GM18520 (cell line): ENCODE measurements around the gene HOMER3.
"Not testable (repeated sequence)": the region's sequence is repeated elsewhere in the genome, so short reads cannot be mapped to it uniquely, and the experiment has no call there.

ENCODE experiments used
- ATAC-seq: cut with Tn5 transposase; IDR thresholded peaks from one replicate; pipeline ENCODE4 v1.9.1; 2021; ENCODE audit not compliant: unreplicated experiment

The HOMER3 gene

DNA sequence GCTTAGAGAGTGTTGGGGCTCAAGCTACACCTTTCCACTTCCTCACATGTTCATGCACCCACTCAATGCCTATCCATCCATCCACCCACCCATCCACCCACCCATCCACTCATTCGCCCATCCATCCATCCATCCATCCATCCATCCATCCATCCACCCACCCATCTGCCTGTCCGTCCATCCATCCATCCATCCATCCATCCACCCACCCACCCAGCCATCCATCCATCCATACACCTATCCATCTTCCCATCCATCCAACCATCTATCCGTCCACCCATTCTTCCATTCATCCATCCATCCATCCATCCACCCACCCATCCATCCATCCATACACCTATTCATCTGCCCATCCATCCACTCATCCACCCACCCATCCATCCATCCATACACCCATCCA, 13.1 kb upstream of the HOMER3 start:
- no peak for ATAC-seq

- not testable (repeated sequence) for ATAC-seq
Measured at GRCh38 chr19:18952364-18953003, 11.5 kb upstream of the HOMER3 start.

- no peak for ATAC-seq
Measured at GRCh38 chr19:18951721-18952281, 10.8 kb upstream of the HOMER3 start.

DNA sequence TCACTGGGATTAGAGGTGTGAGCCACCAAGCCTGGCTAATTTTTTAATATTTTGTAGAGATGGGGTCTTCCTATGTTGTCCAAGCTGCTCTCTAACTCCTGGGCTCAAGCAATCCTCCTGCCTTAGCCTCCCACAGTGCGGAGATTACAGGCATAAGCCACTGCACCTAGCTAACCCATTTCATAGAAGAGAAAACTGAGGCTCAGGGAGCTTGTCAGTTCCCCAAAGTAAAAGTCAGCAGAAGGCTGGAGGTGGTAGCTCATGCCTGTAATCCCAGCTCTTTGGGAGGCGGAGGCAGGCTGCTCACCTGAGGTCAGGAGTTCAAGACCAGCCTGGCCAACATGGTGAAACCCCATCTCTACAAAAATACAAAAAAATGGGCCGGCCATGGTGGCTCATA, 8.8 kb upstream of the HOMER3 start:
- no peak for ATAC-seq

DNA sequence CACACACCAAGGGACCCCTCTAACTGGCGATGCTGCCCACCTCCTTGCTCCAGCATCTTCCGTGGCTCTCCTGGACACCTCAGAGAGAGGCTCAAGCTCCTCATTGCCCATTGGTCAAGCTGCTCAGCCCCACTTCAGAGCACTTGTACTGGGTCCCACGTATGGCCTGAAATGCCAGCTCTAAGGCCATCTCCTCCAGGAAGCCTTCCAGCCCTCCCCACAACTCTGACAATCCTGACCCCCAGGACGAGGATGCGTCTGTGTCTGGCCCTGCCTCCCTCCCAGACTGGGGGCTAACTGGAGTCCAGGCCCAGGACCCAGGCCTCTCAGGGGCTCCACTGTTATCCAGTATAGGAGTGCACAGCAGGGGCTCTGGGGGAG, 7.9 kb upstream of the HOMER3 start:
- ATAC-seq, result no peak

GRCh38 chr19:18948075-18948975, 7.3 kb upstream of the HOMER3 start:
- no peak for ATAC-seq

- ATAC-seq, result no peak
Measured at GRCh38 chr19:18946918-18947317, 5.9 kb upstream of the HOMER3 start.

DNA sequence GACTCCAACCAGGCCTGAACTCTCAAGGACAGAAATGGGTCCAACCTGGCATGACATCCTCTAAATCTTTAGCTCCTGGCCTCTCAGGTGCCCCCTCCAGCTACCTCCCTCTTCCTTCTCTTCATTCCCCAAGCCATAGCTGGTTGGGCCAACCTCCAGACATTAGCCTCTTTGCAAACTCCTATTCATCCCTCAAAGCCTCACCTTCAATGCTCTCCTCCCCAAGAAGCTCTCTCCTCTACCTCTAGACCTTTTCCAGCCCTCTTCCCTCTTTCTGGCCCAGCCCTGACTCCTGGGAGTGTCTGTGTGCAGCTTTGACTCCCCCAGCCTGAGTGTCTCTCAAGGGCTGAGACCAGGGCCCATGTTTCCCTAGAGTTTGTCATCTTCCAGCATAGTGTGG, 5.3 kb upstream of the HOMER3 start:
- no peak for ATAC-seq

DNA sequence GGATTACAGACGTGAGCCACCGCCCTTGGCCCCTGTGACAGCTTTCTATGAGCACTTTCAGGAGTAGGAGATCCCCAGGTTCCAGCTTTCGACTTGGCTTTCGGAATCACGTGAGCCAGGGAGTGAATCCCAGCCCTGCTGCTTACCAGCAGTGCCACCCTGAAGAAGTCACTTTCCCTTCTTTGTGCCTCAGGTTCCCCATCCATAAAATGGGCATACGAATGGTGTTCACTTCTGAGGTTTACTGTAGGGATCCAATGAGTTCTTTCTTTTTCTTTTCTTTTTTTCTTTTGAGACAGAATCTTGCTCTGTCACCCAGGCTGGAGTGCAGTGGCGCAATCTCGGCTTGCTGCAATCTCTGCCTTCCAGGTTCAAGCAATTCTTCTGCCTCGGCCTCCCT, 4.3 kb upstream of the HOMER3 start:
- no peak for ATAC-seq

DNA sequence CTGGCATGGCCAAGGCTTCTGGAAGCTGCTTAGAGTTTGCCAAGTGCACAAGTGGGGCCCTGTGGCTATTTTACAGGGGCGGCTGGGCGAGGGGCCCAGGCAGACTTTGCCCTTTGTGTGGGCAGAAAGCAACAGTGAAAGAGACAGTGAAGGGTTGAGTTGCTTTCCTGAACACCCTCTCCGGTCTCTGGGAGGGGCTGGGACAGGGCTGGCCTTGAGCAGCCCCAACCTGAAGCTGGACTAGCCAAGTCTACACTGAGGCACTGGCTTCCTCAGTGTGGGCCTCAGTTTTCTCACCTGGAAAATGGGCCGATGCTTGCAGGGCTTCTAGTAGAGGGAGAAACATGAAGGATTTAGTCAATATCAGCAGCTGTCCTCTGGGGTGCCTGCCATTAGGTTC, 2.4 kb upstream of the HOMER3 start:
- no peak for ATAC-seq

- ATAC-seq, result no peak
Measured at GRCh38 chr19:18942692-18943091, 1.7 kb upstream of the HOMER3 start.

DNA sequence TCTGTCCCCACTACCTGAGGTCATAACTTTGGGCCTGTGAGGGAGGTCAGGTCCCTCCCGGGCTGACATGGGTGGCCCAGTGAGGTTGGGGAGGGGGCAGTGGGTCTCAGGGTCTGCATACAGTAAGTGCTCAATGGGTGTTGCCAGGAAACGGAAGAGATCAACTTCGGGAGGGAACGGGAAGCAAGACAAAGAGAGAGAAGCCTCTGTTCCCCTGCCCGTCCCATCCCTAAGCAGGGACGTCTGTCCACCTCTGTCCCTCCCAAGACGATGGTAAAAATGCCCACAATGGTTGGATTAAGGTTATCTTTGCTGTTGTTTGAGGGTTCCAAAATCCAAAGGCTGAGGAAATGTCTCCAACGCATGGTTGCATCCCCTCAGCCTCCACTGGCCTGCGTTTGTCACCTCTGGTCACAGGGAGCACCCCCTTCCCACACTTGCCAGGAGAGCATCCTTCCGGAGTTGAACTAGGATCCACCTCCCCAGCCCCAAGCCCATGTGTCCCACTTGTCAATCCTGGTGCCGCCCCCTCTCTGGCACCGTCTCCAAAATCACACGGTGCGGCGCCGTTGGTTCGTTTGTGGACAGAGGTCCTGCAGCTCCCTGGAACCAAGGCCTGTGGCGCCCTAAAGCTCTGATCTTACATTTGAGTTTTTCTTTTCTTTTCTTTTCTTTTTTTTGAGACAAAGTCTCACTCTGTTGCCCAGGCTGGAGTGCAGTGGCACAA, 774 bp upstream of the HOMER3 start:
- ATAC-seq, result no peak

GRCh38 chr19:18939922-18940768, 872 bp downstream of the HOMER3 start:
- ATAC-seq, result no peak

DNA sequence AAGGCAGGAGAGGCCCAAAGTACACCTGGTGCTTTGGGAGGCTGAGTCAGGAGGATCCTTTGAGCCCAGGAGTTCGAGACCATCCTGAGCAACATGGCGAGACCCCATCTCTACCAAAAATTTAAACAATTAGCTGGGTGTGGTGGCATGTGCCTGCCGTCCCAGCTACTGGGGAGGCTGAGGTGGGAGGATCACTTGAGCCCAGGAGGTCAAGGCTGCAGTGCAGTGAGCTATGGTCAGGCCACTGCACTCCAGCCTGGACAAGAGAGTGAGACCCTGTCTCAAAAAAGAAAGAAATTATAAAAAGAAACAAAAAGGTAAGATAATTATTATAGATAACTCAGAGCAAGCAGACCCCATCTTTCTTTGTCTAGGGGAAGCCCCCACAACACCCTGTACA, 1.9 kb downstream of the HOMER3 start:
- ATAC-seq, result no peak

DNA sequence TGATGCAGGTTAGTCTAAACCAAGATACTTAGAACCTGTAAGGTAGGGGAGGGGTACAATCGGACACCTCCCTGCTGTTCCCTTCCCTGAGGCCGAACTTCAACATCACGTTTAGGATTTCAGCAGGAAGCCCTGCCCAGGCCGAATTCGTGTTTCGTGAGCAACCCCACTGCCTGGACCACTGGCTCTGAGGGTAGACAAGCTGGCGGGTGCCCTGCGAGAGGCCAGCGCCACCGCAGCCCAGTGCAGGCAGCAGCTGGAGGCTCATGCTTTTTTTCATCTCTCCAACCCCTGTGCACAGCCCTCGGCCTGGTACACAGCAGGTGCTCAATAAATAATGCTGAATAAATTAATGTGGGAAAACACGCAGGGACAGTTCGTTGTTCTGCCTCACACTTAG, 7.7 kb downstream of the HOMER3 start:
- ATAC-seq, result no peak

DNA sequence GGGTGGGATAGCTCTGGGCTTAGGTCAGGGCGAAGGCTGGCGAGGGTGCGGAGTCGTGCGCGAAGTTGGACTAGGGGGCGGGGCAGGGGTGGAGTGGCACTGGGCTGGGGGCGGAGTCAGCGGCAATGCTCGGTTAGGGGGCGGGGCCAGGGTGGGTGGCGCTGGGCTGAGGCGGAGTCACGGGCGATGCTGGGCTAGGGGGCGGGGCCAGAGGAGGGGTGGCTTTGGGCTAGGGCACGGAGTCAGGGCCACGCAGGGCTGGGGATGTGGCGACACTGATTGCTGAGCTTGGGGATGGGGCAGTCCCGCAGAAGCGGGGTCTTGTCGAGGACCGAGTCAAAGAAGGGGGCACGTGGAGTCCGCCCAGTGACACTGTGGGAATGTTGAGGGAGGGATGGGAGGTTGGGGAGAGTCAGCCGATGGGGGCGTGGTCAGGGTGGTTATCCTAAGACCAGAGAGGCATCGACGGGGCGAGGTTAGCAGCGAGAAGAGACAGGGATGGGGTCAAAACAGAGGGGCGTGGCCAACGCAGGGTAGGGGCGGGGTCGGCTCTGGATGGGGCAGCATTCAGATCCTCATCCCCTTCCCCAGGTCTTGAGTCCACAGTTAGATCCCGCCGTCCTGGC, 8.7 kb downstream of the HOMER3 start:
- no peak for ATAC-seq

DNA sequence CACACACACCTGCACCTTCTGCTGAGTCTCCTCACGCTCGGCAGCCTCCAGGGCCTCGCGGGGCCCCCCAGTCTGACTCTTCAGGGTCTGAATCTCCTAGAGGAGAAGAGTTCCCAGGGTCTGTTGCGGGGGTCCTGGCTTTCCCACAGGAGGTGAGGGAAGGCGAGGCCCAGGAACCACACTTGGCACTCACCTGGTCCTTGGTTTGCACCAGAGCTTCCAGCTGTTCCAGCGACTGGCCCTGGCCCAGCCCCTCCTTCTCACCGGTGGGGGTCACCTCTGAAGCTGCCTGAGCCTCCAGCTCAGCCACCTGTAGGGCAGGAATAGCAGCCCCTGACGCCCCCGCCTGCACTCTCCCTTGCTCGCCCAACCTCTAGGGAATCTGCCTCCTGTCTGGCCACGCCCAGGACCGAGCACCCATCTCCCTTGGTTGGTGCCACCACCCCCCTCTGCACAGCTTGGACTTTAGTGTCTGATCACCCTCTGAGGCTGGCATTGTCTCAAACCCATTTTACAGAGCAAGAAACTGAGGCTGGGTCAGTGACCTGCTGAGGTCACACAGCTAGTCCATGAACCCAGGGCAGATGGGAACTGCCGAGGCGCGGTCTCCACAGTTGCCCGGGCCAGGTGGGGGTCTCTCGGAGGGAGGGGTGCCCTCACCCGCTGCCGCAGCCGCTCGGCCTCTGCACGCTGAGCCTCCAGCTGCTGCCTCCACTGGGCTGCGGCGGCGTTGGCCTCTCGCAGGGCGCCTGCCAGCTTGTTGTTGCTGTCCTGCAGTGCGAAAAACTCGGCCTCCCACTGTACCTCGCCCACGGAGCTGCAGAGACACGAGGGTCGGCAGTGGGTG, 9.5 kb downstream of the HOMER3 start:
- ATAC-seq, result no peak

DNA sequence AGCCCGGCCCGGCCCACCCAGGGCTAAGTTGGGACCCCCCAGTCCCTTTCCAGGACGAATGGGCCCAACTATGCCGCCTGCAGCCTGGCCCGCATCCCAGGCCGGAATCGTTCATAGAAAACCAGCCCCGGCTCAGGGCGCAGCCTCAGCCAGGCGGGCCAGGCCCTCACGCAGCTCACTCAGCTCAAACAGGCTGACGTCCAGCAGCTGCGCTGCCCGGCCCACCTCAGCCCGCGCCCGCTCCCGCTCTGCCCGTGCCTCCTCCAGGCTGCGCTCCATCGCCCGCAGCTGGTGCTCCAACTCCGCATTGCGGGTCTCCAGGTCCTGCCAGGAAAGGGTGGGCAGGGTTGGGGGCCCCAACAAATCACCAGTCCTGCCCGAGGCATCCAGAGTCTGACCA, 11.7 kb downstream of the HOMER3 start:
- no peak for ATAC-seq
